ENCODE results near the gene AAGAB.

- TF ChIP-seq CTCF (IDR thresholded peaks at IDR 0.05), result no peak
- no peak for TF ChIP-seq TCF7L2 (IDR thresholded peaks at IDR 0.05; ENCODE audit: low read depth, low read length)
- no peak for TF ChIP-seq SIN3A (IDR thresholded peaks at IDR 0.05; ENCODE audit: borderline replicate concordance, insufficient read depth, low read depth, low read length)
- TF ChIP-seq POLR2AphosphoS5 (IDR thresholded peaks at IDR 0.05; ENCODE audit: low read depth, low read length), result no peak; the same call in 1 of the 2 replicates
Measured at GRCh38 chr15:67154249-67154648, 100.2 kb downstream of the AAGAB start.

Data from Panc1 (cell line).